ENCODE data around the gene ANO6.
"Not testable (repeated sequence)": the region's sequence is repeated elsewhere in the genome, so short reads cannot be mapped to it uniquely, and the experiment has no call there.

ANO6 gene

GRCh38 chr12:45379261-45379660 lies 163.4 kb downstream of the ANO6 start:
- no peaks in the 10 kb centered on the region for H3K27me3 ChIP-seq (replicated peaks; ENCODE audit: control insufficient read depth, insufficient read depth, low read length)

GRCh38 chr12:45381351-45381750 lies 165.5 kb downstream of the ANO6 start:
- DNase-seq (ENCODE audit: extremely low read depth, insufficient read length) = no peak
- no peak for TF ChIP-seq CTCF (IDR thresholded peaks at IDR 0.05; ENCODE audit: insufficient read depth, low read length, poor library complexity, severe bottlenecking)
- H3K27me3 ChIP-seq (replicated peaks; ENCODE audit: control insufficient read depth, insufficient read depth, low read length) = no peaks in the 10 kb centered on the region
- peaks cover 3% of the 10 kb centered on the region; the same call in 1 of the 2 replicates for H3K36me3 ChIP-seq (ENCODE audit: control insufficient read depth, insufficient read depth, low read length)
- no peak overlapping the region for H3K4me3 ChIP-seq (replicated peaks; ENCODE audit: low read depth, low read length)

More at GRCh38 chr12:45379261-45379660, 163.4 kb downstream of the ANO6 start:
- TF ChIP-seq CTCF (IDR thresholded peaks at IDR 0.05; ENCODE audit: insufficient read depth, low read length, poor library complexity, severe bottlenecking) = no peak
- H3K36me3 ChIP-seq (ENCODE audit: control insufficient read depth, insufficient read depth, low read length) = peaks cover 2% of the 10 kb centered on the region; the same call in 1 of the 2 replicates
- DNase-seq (ENCODE audit: extremely low read depth, insufficient read length) = no peak
- H3K4me3 ChIP-seq (replicated peaks; ENCODE audit: low read depth, low read length) = no peak overlapping the region

GRCh38 chr12:45388545-45388944 lies 172.7 kb downstream of the ANO6 start:
- no peak for DNase-seq (ENCODE audit: extremely low read depth, insufficient read length)
- peaks cover 7% of the 10 kb centered on the region for H3K36me3 ChIP-seq (ENCODE audit: control insufficient read depth, insufficient read depth, low read length)
- peak; percentile 39 for TF ChIP-seq CTCF (IDR thresholded peaks at IDR 0.05; ENCODE audit: insufficient read depth, low read length, poor library complexity, severe bottlenecking)

GRCh38 chr12:45389426-45389825 lies 173.5 kb downstream of the ANO6 start:
- DNase-seq (ENCODE audit: extremely low read depth, insufficient read length) = no peak
- Histone ChIP-seq H3K36me3 (ENCODE audit: control insufficient read depth, insufficient read depth, low read length) (peaks cover 7% of the 10 kb centered on the region), H3K4me3 (replicated peaks; ENCODE audit: low read depth, low read length) (no peak overlapping the region), H3K27me3 (replicated peaks; ENCODE audit: control insufficient read depth, insufficient read depth, low read length) (no peaks in the 10 kb centered on the region)
- TF ChIP-seq CTCF (IDR thresholded peaks at IDR 0.05; ENCODE audit: insufficient read depth, low read length, poor library complexity, severe bottlenecking) = no peak

More at GRCh38 chr12:45388545-45388944, 172.7 kb downstream of the ANO6 start:
- Histone ChIP-seq H3K4me3 (replicated peaks; ENCODE audit: low read depth, low read length) (no peak overlapping the region), H3K27me3 (replicated peaks; ENCODE audit: control insufficient read depth, insufficient read depth, low read length) (no peaks in the 10 kb centered on the region)

GRCh38 chr12:45397499-45397898 lies 181.6 kb downstream of the ANO6 start:
- not testable (repeated sequence) for H3K27me3 ChIP-seq (replicated peaks; ENCODE audit: control insufficient read depth, insufficient read depth, low read length); DNase-seq (ENCODE audit: extremely low read depth, insufficient read length); H3K36me3 ChIP-seq (ENCODE audit: control insufficient read depth, insufficient read depth, low read length); H3K4me3 ChIP-seq (replicated peaks; ENCODE audit: low read depth, low read length)

- no peak for DNase-seq (ENCODE audit: extremely low read depth, insufficient read length)
- no peaks in the 10 kb centered on the region for H3K27me3 ChIP-seq (replicated peaks; ENCODE audit: control insufficient read depth, insufficient read depth, low read length)
- peaks cover 1% of the 10 kb centered on the region; the same call in 1 of the 2 replicates for H3K36me3 ChIP-seq (ENCODE audit: control insufficient read depth, insufficient read depth, low read length)
- no peak for TF ChIP-seq CTCF (IDR thresholded peaks at IDR 0.05; ENCODE audit: insufficient read depth, low read length, poor library complexity, severe bottlenecking)
- no peak overlapping the region for H3K4me3 ChIP-seq (replicated peaks; ENCODE audit: low read depth, low read length)
Observed at GRCh38 chr12:45398552-45398951, 182.7 kb downstream of the ANO6 start.
